ENCODE measurements around the gene RAB31.

DNA sequence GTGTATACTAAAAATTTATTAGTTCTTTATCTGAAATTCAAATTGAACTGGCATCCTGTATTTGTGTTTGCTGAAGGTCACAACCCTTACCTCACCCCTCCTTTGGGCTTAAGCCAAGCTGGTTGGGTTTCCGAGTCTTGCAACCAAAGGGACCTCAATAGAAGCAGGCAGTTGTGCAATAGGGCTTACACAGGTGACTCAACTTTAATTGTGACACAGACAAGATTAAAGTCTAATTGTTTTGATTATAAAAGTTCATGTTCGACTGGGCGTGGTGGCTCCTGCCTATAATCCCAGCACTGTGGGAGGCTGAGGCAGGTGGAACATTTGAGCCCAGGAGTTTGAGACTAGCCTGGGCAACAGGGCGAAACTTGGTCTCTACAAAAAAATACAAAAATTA lies 71.5 kb downstream of the RAB31 start:
- TF ChIP-seq CTCF (IDR thresholded peaks at IDR 0.05; ENCODE audit: poor library complexity): no peak
- TF ChIP-seq EZH2phosphoT487 (IDR thresholded peaks at IDR 0.05; ENCODE audit: low read depth, severe bottlenecking, unreplicated experiment): no peak
- no peak for TF ChIP-seq EZH2 (IDR thresholded peaks at IDR 0.05; ENCODE audit: borderline replicate concordance)
